Sigmoid colon (tissue), 4 donors: ENCODE results near the gene LPIN3.

Source experiments
- CTCF ChIP-seq, 4 experiments: fragments of 450-650 bp in 3 of 4; fragments of 200-600 bp in 1 of 4; IDR thresholded peaks; one replicate each; pipeline ENCODE4 v1.5.1; 2016 to 2019; ENCODE audit warnings: antibody characterized with exemption in 4 of 4, mild to moderate bottlenecking in 3 of 4, moderate library complexity in 2 of 4
- POLR2A ChIP-seq, 2 donors: fragments of 450-650 bp; IDR thresholded peaks; one replicate each; pipeline ENCODE4 v1.6.1; 2016; ENCODE audit warnings: antibody characterized with exemption in 2 of 2, mild to moderate bottlenecking in 2 of 2, moderate library complexity in 2 of 2
- POLR2AphosphoS5 ChIP-seq, 4 donors: sonication (generic); formaldehyde crosslinking; IDR thresholded peaks; one replicate each; pipeline ENCODE4 v1.6.1; 2017; ENCODE audit warnings: antibody characterized with exemption in 4 of 4

- TF ChIP-seq POLR2A (IDR thresholded peaks at IDR 0.05), result no peak
- TF ChIP-seq CTCF (IDR thresholded peaks at IDR 0.05), result no peak
- no peak for TF ChIP-seq POLR2AphosphoS5 (IDR thresholded peaks at IDR 0.05)
Measured at GRCh38 chr20:41347523-41348429, 7.2 kb downstream of the LPIN3 start.
